NCI-H1436 treated with DMSO at 0.1 percent for 48 hours (cell line): ENCODE results near the gene CIAO2B.
"Not testable (repeated sequence)": the region's sequence is repeated elsewhere in the genome, so short reads cannot be mapped to it uniquely, and the experiment has no call there.

Source experiments
- DNase-seq: peaks from one replicate; lab custom pipeline; 2025; lab: John Stamatoyannopoulos, UW

Gene CIAO2B

DNA sequence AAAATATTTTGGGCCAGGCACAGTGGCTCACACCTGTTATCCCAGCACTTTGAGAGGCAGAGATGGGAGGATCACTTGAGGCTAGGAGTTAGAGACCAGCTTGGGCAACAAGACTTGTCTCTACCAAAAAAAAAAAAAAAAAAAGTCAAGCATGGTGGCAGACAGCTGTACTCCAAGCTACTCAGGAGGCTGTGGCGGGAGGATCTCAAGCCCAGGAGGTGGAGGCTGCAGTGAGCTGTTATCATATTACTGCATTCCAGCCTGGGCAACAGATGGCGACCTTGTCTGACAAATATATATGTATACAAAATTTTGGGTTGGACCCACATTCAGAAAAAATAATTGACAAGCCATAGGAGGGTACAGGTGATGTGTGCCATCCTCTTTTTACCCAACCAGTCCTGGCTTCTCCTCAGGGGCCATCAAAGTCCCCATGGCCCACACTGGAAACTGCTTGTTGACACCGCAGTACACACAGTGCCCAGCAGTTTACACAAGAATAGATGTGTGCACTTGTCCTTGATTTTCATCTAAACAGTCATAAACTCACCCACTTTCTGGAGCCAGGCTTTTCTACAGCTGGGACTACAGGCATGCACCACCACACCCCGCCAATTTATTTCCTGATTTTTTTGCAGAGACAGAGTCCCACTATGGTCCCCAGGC, 2.8 kb upstream of the CIAO2B start:
- DNase-seq = no peak

DNA sequence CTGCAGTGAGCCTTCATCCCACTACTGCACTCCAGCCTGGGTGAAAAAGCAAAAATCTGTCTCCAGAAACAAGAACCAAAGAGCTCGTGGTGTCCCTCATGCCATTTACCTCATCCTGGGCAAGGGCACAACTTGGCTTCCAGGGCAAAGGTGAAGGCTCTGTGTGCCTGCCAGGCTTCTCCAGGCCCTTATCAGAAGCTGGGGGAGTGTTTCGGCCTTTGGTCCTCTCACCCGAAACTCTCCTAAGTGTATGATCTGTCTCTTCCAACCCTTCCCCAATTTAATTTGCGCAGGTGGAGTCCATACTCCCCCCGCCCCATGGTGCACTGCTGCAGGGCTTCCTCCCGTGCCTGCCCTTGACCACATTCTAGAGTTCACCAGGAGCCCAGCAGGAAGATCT, 2.3 kb upstream of the CIAO2B start:
- no peak for DNase-seq

DNA sequence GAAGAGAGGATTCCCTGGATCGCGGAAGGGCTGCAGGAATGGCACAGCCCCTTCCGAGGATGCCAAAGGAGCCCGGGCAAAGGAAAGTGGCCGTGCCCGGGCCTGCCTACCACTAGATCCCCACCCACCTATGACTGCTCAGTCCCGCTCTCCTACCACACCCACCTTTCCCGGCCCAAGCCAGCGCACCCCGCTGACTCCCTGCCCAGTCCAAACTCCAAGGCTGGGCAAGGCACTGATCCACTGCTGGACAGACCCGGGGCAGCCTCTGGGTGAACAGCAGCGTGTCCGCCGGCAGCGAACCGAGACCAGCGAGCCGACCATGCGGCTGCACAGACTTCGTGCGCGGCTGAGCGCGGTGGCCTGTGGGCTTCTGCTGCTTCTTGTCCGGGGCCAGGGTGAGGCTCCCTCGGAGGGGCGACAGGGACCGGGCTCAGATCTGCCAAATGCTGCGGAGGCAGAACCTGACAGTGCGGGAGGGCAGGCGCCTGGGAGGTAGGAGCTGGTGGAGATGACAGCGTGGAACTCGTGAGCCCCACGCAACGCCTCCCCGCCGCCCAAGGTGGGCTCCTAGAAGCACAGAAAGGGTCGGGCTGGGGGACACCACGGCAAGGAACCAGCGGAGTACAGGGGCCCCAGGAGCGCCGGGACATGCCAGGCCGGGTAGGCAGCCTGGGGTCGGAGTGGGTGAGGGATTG, 1.3 kb upstream of the CIAO2B start, which contains the start of gene CES2:
TSS of gene CES2 (plus strand) at position 203 of the 698 bp plus-strand sequence. CDS start at position 323, 120 bp downstream.
- no peak for DNase-seq

DNA sequence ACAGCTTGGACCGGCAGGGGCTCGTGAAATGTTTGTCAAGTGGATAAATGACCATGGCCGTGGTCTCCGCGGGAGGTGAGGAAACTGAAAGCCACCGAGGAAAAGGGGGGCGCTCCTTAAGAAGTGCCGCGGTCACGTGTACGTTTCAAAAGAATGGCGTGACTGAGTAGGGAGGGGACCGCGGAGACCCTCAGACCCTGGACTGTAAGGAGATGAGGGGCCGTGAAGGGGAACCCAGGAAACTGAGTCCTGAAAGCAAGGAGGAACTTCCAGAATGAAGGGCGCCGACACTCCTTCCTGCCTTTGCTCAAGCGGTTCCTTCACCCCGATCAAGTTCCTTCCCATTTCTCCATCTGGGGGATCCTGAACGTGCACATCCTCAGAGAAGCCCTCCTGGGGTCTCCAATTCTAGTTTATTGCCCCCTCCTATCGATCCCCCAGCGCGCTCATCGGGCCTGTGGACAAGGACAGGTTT, 674 bp upstream of the CIAO2B start:
- DNase-seq = not testable (repeated sequence)

DNA sequence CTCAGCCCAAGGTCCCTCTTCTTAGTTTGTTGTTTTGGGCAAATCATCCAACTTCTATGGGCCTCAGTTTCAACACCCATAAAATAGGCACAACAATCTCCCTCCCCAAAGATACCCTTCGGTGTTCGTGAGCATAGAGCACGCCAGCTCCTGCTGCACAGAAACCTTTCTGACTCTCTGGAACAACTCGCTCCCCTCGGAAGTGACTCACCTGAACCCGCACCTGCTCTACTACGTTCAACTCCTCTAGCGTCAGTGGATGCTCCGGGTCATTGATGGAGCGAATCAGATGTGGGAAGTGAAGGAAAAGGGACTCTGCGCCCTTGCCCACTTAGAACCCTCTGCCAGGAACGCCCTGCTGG, 445 bp downstream of the CIAO2B start:
- DNase-seq = no peak

DNA sequence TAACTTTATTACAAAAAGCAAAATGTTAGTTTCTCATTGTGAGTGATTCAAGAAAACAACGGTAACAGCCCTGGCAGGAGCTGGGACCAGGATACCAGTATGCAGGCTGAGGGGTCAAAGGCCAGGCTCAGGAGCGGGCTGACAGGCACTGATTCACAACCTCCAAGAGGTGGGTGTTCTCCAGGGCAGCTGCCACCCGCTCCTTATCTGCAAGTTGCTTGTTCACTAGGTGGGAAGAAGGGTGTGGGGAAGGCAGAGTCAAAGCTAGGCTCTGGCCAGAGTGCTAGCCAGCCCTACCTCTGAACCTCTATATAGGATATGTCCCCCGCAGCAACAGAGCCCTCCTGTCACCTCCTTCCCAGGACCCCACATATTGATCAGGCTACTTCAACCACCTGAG, 2.1 kb downstream of the CIAO2B start:
- no peak for DNase-seq

DNA sequence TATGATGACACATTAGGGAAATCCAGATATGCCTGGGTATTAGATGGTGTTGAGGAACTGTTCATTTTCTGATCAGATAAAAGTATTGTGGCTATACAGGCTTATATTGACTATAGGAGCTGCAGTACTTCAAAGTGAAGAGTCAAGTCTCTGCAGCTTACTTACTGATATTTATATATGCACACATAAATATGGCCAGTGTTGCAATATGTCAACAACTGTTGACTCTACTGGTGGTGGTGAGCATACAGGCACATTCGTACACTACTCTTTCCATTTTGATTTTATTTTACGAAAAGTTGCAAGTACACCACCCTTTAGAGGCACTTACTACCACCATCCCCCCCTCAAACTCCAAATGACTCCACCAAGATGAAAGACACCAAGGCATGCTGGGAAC, 2.5 kb downstream of the CIAO2B start:
- no peak for DNase-seq

DNA sequence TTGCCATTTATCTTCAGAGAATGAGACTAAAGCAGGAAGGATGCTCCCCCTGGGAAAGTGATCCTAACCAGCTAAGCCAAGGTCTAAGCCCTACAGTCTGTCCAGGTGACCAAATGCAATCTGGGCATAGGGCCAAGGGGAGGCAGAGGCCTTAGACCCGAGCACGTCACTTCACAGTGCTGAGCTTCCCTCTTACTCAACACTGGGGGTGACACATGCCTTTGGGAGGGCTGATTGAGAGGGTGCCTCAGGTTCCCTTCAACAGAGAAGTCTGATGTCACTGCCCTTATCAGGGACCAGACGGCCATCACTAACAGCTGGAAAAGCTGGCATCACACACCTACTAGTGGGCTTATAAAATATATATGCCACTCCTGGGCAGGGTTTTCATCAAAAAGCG, 4.0 kb downstream of the CIAO2B start:
- no peak for DNase-seq

DNA sequence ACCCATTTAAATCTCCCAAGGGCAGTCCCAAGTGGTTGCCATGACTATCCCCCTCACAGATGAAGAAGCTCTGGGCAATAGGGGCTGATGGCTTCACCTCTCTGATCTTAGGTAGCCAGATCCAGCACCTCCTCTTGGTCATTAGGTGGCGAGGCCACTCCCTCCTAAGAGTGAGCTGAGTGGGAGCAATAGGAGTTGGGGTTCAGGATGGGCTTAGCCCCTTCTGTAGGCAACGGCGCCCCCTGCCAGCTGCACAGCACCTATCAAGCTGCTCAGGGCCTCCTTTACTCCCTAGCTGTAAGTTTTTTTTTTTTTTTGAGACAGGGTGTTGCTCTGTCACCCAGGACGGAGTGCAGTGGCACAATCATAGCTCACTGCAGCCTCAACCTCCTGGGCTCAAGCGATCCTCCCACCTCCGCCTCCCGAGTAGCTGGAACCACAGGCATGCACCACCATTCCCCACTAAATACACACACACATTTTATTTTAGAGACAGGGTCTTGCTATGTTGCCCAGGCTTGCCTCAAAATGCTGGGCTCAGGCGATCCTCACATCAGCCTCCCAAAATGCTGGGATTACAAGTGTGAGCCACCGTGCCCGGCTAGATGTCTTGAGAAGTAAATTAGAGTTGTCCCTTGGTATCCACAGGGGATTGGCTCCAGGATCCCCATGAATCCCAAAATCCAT, 5.4 kb downstream of the CIAO2B start:
- DNase-seq = no peak

DNA sequence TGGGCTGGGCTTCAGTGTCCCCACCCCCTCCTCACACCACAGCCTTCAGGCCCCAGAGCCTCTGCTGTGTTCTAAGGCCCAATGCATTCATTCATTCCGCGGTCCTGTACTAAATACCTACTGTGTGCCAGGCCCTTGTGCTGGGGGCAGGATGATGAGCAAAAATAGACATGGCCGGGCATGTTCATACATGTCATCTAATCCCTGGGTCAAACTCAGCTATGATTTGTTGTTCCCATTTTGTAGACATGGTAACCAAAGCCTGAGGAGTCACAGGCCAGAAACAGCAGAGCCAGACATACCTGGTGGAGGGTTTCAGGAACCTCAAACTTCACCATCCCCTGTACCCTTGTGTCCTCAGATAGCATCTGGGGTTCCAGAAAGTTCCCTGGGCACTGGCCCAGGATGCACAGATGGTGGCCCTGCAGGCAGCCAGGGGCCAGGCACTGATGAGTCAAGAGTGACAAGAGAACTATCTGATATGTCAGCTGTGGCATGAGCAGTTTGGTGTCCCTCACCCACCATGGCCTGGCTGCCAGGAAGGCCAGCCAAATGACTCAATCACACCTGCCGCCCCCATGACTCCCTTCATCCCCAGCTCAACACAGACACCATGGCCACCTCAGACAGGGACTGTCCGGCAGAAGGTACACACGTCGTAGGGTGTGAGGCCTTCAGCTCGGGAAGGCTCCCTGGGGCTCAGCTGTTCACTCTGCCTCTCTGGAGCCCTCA, 6.1 kb downstream of the CIAO2B start:
- DNase-seq = no peak

DNA sequence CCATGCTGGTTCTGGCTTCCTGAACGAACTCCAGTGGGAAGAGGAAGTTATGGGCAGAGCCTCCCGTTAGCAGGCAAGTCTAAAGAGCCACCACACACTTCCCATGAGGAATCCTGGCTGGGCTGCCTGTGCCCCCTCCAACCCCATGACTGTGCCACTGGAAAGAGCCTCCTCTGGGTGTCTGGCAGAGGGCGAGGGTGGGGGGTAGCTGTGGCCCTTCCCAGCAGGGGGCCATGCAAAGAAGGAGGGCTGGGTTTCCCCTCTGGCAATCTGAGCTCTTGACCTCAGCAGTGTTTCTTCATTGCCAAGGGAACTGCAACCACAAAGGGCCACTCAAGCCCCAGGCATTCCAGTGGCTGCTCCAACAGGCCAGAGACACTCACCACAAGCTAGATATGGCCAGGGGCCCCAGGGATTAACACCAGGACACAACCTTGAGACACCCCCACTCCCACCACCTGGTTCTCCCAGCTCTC, 7.2 kb downstream of the CIAO2B start:
- DNase-seq = no peak

DNA sequence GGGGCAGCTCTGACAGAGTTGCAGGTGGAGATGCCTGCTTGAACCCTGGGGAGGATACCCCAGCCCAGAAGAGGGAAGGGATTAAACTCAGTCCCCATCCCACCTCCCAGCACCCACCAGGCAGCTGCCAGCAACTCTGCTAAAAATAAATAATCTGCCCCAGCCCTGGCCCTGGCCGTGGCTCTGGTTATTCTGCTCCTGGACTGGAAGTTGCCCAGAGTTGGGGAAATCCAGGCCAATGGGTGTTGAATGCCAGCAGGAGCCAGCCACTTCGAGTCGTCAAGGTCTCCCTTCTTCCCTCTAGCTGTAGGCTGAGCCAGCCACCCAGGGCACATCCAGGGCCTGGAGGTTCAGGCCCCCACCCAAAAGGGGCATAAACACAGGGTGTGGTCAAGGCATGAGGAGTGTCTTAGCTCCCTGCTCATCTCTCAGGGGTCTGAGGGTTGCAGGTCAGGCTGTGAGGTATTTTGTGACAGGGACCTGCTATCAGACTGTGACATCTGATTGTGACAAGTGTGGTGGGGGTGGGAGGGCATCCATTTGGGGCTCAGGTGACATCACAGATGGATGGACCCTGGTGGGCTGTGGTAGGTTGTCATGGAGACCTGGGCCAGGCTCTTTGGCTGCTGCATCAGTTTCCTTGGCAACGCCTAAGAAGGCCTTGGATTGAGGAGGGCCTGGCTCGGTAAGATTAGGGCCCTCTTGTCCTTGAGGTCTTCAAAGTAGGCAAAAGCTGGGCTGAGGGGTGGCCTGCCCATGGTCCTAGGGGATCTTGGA, 7.8 kb downstream of the CIAO2B start:
- no peak for DNase-seq

DNA sequence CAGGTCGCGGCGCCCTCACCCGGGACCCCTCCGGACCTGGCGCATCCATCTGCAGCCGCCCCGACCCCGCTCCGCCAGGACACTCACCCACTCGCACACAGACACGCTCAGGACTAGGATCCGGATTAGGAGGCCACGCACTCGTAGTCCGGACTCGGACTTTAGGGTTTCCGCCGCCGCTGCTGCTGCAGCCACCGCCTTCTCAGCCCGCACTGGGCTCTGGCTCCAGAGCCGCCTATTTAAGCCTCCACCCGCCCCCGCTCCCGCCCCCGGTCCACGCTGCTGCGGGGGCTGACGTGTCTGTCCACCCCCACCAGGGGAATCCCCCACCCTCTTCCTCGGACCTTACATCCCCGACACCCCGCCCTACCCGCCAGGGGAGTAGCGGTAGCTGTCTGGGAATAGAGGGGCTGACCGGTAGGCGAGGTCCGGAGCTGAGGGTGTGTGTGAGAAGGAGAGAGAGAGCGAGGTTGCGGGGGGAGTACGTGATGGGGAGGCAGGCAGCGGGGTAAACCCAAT, 8.8 kb downstream of the CIAO2B start, which contains the start of gene RRAD:
TSS of gene RRAD (minus strand) at position 214 of the 519 bp plus-strand sequence. CDS start 356 bp downstream, outside the sequence.
- DNase-seq = no peak

DNA sequence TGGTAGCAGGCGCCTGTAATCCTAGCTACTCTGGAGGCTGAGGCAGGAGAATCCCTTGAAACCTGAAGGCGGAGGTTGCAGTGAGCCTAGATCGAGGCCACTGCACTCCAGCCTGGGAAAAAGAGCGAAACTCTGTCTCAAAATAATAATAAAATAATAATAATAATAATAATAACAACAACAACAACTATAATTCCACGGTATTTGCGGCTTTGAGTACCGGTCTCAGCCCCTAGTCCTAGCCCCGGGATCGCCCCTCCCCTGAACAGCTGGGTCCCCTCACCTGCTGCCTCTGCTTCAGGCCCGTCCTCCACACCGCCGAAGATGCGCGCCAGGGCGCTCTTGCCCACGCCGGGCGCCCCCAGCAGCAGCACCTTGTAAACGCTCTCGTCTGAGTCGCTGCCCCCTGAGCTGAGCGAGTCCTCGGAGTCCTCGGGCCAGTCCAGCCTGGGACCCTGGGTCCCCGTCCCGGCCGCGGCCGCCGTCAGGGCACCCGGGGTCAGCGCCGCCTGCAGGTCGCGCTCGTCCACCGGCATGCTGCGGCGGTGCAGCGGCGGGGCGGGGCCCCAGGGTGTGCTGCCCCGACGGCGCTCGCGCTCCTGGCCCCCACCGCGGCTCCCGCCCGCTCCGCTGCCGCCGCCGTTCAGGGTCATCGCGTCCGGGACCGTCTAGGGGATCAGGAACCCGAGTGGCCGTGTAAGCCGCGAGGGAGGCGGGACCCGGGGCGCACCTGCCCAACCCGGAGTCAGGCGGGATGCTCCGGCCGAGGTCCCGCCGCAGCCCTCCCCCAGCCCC, 9.5 kb downstream of the CIAO2B start:
- no peak for DNase-seq

DNA sequence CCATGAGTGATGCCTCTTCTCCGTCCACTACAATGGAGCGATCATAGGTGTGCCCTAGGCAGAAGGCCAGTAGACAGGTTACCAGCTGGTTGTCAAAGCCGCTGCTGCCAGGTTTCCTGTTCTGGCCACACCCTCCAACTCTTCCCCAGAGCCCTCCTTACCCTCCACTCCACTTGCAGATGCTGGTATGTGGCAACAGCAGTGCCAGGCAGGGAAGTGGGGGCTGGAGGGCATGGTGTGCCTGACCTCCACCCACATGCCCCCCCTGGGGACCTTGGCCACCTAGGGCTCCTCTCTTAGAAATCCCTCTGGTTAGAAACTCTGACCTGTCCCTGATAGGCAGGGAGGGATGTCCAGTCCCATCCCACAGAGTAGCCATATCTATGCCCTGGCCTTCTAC, 10.3 kb downstream of the CIAO2B start:
- DNase-seq = no peak

DNA sequence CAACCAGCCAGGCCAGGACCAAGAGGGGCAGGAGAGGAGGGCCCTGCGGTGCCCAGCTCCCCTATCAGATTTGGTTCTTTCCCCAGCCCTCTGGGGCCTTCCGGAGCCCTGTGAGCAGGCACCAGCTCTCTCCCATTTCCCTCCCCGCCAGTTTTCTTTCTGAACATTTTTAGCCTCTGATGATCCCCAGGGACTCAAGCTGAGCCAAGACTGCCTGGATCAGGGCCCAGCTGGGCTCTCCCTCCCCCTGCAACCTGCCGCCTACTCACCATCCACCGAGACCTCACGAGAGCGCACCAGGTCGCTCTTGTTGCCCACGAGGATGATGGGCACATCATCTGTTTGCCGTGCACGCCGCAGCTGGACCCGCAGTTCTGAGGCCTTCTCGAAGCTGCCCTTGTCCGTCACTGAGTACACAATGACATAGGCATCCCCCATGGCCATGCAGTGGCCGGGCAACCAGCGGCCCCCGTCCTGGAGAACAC, 10.9 kb downstream of the CIAO2B start:
- DNase-seq = peak; percentile 13

DNA sequence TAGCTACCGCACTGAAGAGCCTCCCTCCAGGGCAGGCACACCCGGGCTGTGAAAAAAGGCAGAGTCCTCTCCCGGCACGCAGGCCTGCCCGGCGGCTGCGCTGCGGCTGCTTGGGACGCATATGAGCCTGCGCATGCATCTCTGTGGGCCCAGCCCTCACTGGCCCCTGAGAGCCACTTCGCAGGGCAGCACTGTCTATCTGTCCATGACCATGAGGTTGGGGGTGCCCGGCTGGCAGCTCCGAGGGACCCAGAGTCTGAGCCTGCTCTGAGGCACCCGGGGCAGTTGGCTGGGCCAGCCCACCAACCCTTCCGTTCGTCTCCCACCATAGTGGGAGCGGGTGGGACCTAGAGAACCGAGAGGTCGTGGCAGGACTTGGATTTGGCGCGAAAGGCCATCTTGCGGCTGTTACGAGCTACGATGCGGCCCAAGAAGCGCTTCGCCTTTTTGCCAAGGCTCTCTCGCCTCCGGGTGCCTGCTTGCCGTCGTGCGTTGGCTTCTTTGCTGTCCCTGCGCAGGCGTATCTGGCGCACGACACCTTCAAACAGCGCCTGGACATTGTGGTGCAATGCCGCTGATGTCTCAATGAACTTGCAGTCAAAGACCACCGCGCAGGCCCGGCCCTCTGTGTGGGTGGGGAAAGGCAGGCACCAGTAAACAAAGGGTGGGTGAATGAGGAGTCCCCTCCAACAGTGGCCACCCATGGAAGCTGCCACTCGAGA, 12.3 kb downstream of the CIAO2B start:
- no peak for DNase-seq

DNA sequence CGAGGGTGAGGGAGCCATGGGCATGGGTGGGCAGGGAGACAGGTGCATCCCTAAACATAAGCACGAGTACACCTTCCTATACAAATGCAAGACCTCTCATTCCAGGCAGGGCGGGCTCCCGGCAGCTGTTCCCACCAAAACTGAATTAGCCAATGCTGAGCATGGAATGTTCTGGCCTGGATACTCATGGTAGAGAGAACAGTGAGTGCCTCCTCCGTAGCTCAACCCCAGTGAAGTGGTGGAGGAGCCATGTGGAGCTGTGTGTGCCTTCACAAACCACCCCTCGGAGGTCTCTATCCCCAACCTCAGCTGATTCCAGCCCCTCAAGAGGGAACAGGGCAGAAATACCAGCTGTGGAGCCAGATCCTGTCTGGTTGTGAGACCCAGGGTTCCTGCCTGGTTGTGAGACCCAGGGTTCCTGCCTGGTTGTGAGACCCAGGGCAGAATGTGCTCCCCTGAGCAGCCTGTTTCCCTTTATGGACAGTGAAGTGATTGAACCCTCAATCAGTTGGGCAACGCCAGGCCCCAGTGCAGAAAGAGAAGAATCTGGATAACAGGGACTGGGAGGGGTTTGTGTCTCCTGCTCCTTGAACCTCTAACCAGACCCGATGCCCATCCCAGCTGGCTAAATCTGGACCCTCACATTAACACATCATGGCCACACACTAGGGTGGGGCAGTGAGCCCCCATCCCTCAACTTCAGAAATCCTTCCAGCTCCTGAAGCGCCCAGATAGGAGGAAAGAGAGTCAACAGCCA, 13.1 kb downstream of the CIAO2B start:
- DNase-seq = no peak

DNA sequence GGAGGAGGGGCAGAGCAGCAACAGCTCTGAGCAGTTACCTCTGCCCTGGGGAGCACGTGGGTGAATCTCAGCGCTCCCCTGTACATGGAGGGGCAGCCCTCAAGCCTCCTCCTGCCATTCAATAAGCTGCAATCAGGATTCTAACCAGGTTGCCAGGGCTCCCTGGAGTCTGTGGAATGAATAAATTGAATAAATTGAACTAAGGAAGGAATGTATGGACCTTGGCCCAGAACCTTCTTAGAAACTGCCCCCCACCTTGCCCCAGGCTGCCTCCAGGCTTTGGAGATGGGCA, 14.0 kb downstream of the CIAO2B start:
- no peak for DNase-seq
